ACHN (cell line): ENCODE data around the gene NCKAP5.

Experiments used
- DNase-seq: peaks from one replicate; pipeline ENCODE4 v3.0.0-alpha.2; 2015
- in situ Hi-C: cut with HindIII; loops from 2 replicates; pipeline ENCODE4 v1.10.0; 2017; ENCODE audit warnings: low sequenced_read_pairs, low pct_ligation_motif_present, low pct_unique_long_range_greater_than_20kb

NCKAP5 gene

GRCh38 chr2:133135035-133135654, 433.1 kb downstream of the NCKAP5 start:
- in situ Hi-C loops, result no loop called here

DNA sequence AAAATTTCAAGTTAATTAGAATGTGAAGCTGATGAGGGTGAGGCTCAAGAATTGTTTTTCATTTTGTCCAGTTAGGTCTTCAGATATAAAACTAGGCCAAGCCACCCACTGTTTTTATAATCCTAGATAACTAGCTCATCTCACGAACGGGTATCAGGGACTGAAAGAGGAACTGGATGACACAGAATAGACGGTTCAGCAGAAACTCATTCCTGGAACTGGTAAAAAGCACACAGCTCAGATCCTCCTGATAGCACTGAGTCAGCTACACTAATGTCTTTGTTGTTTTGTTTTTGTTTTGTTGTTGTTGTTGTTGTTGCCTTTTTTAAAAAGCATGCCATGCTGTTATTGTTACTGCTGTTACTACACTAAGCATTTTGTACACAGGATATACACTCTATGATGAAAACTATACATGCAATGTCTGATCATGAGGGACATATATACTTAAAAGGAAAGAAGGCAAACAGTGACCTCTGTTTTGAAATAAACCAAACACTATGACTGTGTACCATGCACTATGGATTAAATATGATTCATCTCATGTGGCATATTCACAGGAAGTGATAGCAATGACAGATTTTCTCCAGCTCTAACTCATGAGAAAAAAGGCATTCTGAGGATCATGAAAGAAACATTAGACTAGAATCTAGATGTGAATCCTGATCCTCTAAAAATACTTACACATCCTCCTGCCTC, 437.6 kb downstream of the NCKAP5 start:
- DNase-seq, result no peak
- in situ Hi-C loops, result no loop called here

More at GRCh38 chr2:133135035-133135654, 433.1 kb downstream of the NCKAP5 start:
- no peak for DNase-seq

GRCh38 chr2:133124446-133124845, 443.8 kb downstream of the NCKAP5 start:
- in situ Hi-C loops, result no loop called here

GRCh38 chr2:133123904-133124303, 444.4 kb downstream of the NCKAP5 start:
- in situ Hi-C loops, result no loop called here
- DNase-seq, result no peak

More at GRCh38 chr2:133124446-133124845, 443.8 kb downstream of the NCKAP5 start:
- DNase-seq, result no peak

GRCh38 chr2:133123393-133123792, 444.9 kb downstream of the NCKAP5 start:
- DNase-seq, result no peak
- in situ Hi-C loops, result no loop called here

DNA sequence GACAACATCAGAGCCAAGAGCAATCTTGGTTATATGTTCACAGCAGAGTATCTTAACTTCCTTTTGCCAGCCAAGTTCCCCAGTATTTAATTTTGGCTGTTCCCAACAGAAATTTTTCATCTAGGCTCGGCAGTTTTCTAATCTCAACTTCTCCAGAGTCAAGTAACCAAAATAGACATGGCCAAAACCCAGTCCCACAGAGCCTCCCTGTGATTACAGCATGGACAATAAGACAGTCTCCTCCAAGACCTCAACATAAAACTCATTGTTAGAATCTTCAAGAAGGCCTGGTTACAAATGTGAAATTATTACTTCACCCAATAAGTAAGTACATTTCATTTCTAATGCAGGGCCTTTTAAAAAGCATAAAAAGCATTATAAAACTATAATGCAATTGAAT, 445.7 kb downstream of the NCKAP5 start:
- in situ Hi-C loops, result no loop called here
- DNase-seq, result no peak

DNA sequence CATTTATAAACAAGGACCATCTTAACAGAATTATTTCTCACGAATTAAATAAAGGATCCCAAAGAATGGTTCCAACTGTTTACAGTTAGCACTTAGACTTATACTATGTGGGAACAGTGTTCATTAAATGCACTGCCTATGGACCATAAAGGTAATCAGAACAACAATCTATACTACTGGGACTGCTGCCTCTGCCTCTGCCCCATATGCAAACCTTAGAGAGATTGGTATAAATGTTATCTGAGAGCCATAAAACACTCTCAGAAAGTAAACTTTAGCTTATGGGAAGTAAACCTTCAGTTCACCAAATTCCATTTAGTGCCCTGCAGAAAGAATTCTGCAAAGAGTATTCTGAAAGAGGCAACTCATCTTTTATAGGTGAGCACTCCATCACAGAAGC, 448.0 kb downstream of the NCKAP5 start:
- DNase-seq, result no peak
- in situ Hi-C loops, result no loop called here

GRCh38 chr2:133110201-133110600, 458.1 kb downstream of the NCKAP5 start:
- in situ Hi-C loops, result no loop called here
- DNase-seq, result no peak

DNA sequence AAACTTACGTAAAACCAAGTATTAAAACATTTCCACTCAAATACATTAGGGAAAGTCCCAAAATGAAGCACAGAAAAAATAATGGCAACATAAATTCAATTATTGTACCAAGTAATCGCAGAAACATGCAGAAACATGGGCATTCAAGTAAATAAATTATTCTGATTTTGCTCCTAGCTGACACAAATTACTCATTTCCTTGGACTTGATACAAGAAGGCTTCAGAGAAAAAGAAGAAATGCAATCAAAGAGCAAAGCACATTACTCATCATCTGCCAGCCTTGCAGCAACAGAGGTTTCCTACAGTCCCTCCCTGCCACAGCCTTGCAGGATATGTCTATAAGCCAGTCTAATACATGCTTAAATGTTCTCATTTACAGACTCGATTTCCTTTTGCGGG, 458.5 kb downstream of the NCKAP5 start:
- in situ Hi-C loops, result no loop called here
- peak; percentile 29 for DNase-seq

GRCh38 chr2:133107058-133107815, 461.0 kb downstream of the NCKAP5 start:
- no peak for DNase-seq
- in situ Hi-C loops, result no loop called here

GRCh38 chr2:133104871-133105270, 463.4 kb downstream of the NCKAP5 start:
- DNase-seq, result no peak
- in situ Hi-C loops, result no loop called here

DNA sequence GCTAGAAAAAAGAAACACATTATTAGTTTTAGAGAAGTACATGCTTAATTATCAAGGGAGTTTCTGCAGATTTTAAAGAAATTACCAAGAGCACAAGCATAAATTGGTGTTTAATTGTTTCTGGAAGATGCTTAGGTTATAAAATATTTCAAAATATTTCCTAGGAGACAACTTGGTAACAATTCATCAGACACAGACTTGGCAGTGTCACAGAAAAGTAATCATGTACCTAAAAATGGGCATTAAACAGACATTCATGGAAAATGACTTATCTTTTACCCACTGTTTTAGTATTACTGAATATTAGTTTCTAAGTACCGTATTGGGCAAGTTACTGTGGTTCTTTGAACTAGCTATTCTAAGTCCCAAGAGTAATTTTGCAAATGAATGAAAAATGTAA, 469.5 kb downstream of the NCKAP5 start:
- no peak for DNase-seq
- in situ Hi-C loops, result no loop called here

GRCh38 chr2:133097666-133098065, 470.6 kb downstream of the NCKAP5 start:
- in situ Hi-C loops, result no loop called here

DNA sequence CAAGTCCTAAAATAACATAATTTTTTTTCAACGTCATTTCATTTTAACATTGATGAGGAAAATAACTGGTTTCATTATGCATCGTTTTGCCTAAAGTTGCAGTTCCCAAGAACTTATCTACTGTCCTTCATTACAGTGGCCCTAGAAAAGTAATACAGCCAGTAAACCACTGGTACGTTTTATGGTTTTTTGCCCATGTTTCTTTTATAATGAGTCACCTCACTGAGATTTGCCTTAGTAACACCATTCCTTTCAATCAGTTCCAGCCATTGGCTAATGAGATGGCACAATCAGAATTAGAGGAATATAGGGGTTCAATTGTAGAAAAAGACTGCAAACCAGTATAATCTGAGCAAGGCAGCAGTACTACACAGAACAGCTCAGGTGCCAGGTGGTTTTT, 475.7 kb downstream of the NCKAP5 start:
- in situ Hi-C loops, result no loop called here

More at GRCh38 chr2:133097666-133098065, 470.6 kb downstream of the NCKAP5 start:
- DNase-seq, result no peak

DNA sequence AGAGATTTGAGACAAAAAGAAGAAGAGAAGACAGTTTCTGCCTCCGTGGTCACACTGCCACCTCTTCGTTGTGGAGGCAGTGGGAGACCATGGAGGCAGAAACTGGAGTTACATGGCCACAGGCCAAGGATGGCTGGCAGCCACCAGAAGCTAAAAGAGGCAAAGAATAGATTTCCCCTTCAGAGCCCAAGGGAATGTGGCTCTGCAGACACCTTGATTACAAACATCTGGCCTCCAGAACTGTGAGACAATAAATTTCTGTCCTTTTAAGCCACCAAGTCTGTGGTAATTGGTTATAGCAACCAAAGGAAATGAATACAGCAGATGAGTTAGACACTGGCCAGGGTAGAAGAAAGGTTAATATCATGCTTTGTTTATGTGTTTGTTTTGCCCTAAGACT, 477.9 kb downstream of the NCKAP5 start:
- DNase-seq, result no peak
- in situ Hi-C loops, result no loop called here

More for the DNA sequence above, 475.7 kb downstream of the NCKAP5 start:
- DNase-seq, result no peak

- in situ Hi-C loops, result no loop called here
- DNase-seq, result no peak
Observed at GRCh38 chr2:133086176-133086575, 482.1 kb downstream of the NCKAP5 start.

DNA sequence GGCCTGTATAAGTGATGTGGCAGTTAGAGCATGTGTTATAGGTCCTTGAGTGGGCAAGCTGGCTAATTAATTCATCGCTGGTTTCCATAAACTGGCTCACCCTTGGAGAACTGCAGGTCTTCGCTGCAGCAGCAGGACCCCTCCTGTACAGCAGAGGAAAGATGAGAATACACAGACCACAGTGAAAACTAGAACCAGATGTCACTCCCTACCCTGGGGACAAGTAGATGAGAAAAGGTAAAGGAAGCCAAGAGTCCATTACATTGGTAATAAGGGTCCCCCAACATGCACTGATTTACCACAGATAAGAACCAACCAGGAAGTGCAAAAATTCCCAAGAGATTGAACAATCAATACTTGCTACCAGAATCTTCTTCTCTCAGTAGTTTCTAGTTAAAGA, 482.6 kb downstream of the NCKAP5 start:
- no peak for DNase-seq
- in situ Hi-C loops, result no loop called here

DNA sequence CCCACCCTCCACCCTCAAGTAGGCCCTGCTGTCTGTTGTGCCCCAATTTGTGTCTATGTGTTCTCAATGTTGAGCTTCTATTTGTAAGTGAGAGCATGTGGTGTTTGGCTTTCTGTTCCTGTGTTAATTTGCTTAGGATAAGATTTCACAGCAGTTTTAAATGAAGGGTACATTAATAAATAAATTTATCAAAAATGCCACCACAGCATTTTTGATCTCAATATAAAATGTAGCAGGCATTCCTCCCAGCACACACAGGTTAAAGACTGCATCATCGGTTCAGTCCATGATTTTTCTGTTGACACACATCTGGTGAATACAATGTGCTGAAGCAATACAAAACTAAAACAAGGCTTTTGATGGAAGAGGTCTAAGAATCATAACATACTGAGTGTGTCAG, 486.2 kb downstream of the NCKAP5 start:
- in situ Hi-C loops, result no loop called here
- no peak for DNase-seq

GRCh38 chr2:133080822-133081221, 487.4 kb downstream of the NCKAP5 start:
- in situ Hi-C loops, result no loop called here
- DNase-seq, result no peak
